ENCODE measurements around the gene TRPM1. TPM values are rescaled to one million over a fixed set of nuclear protein-coding genes. Genes with fewer than 3 reads are reported as not detected.
A peak's percentile ranks its signal among the peaks of the same experiment; 100 is the strongest.

The TRPM1 gene
- total RNA-seq, 1 donor = under 0.01 TPM

DNA sequence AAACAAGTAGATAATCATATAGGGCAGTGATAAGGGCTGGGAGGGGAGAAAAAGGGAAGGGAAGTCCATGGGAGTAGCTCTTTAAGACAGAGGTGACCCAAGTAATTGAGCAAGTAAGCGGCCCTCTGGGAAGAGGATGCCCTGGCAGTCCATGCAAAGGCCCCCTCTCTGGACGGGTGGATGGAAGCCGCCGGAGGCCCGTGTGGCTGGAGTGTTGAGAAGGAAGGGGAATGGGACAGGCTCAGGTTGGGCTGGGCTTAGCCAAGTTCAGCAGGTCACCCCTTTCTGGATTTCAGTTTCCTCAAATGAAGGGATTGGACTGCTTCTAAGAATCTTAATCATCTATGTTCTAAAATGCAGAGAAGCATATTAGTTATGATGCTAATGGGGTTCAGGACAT is 32.4 kb upstream of the TRPM1 start:
- no peak overlapping the region for H3K4me3 ChIP-seq (ENCODE audit: low read depth, low read length)
- no peak for DNase-seq (ENCODE audit: low read depth)
- TF ChIP-seq CTCF (IDR thresholded peaks at IDR 0.05; ENCODE audit: insufficient read depth, low read depth, low read length) = no peak

DNA sequence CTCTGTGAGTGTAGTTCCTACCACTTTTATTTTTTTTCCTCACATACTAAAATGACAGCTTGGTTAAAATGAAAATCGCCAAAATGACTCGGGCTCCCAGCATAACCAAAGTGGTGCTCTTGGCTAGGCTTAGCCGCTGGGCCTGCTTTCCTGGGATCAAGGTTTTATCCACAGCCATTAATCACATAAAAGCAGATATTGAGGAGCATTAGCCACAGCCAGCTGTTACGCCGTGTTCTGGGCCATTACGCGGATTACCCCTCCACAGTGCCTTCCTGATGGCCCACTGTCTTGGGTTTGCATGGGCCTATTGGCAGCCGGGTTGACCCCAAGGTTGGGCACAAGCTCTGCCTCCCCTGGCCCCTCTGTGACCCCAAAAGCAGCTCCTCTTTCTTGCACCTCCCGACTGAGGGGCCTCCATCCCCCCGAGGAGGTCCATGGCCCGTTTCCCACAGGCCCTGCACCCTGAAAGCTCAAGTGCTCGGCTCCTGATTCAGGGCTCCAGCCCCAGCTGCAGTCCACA is 30.4 kb upstream of the TRPM1 start:
- H3K4me3 ChIP-seq (ENCODE audit: low read depth, low read length) = no peak overlapping the region
- TF ChIP-seq CTCF (IDR thresholded peaks at IDR 0.05; ENCODE audit: insufficient read depth, low read depth, low read length) = no peak
- no peak for DNase-seq (ENCODE audit: low read depth)

DNA sequence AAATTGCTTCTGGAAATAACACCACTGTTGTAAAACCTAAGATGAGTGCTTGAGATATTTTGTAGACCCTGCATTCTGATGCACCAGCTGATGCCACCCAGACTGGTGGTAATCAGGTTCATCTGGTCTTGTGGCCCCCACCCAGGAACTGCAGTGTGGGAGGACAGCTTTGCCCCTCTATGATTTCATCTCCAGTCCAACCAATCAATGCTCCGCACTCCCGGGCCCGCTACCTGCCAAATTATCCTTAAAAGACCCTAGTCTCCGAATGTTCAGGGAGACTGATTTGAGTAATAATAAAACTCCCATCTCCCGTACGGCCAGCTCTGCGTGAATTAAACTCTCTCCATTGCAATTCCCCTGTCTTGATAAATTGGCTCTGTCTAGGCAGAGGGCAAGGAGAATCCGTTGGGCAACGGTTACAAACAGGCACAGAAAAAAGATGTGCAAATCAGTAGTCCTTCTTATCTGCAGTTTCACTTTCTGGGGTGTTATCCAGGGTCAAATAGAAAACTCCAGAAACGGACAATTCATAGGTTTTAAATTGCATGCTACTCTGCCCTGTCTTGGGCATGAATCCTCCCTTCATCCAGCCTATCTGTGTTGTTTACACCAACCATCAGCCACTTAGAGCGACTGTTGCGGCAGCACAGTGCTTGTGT is 29.2 kb upstream of the TRPM1 start:
- H3K4me3 ChIP-seq (ENCODE audit: low read depth, low read length) = peak overlapping the region; percentile 13
- no peak for DNase-seq (ENCODE audit: low read depth)

DNA sequence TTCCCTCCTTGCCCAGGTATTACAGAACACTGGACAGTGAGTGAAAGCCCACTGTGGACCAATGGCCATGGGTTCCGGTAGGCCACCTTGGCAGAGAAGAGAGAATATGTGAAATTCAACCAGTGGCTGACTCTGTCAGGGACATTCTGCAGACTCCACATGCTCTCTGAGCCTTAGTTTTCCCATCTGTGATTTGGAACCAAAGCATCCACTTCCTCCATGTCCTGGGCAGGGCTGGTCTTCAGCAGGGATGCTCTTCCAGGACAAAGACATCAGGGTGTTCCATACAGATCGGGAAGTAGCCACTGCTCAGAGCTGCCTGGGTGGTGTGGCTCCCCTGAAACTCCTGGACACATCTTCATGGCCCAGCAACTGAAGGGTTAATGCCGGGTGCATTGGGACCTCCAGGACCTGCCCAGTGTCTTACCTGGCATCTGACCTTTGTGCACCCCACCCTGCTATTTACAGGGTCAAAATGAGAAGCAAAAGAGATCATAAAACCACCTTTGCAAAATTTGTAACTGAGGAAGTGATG is 28.3 kb upstream of the TRPM1 start:
- TF ChIP-seq CTCF (IDR thresholded peaks at IDR 0.05; ENCODE audit: insufficient read depth, low read depth, low read length) = no peak
- DNase-seq (ENCODE audit: low read depth) = no peak
- H3K4me3 ChIP-seq (ENCODE audit: low read depth, low read length) = no peak overlapping the region

More for the DNA sequence above, 29.2 kb upstream of the TRPM1 start:
- TF ChIP-seq CTCF (IDR thresholded peaks at IDR 0.05; ENCODE audit: insufficient read depth, low read depth, low read length) = no peak

GRCh38 chr15:31128919-31129768 is 27.6 kb upstream of the TRPM1 start:
- TF ChIP-seq CTCF (IDR thresholded peaks at IDR 0.05; ENCODE audit: insufficient read depth, low read depth, low read length) = peak; percentile 99
- DNase-seq (ENCODE audit: low read depth) = peak; percentile 73
- no peak overlapping the region for H3K4me3 ChIP-seq (ENCODE audit: low read depth, low read length)

- TF ChIP-seq CTCF (IDR thresholded peaks at IDR 0.05; ENCODE audit: insufficient read depth, low read depth, low read length) = no peak
- DNase-seq (ENCODE audit: low read depth) = no peak
- H3K4me3 ChIP-seq (ENCODE audit: low read depth, low read length) = no peak overlapping the region
Observed at GRCh38 chr15:31128477-31128876, 27.0 kb upstream of the TRPM1 start.

Data from fibroblast of villous mesenchyme (primary cell).